ENCODE measurements around the gene CD3G.

DNA sequence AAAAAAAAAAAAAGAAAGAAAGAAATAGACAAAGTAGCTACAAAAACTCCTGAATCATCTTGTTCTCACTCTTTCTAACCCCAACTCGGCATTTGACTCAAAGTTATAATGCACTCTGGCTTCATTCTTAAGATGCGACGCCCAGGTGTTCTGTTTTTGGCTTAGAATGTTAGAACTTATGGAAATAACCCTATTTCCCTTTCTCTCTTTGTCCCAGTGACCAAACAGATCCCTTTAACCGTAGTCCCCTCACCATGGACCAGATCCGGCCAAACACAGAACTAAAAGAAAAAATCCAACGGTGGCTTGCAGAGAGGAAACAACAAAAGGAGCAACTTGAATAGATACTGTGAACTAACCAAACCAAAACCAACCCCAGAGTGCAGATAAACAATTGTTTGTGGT is 52.0 kb downstream of the CD3G start:
- TF ChIP-seq SMC3 (IDR thresholded peaks at IDR 0.05; ENCODE audit: low read depth, low read length) (no peak), POLR2A (IDR thresholded peaks at IDR 0.05; ENCODE audit: low read depth, low read length) (no peak), RFX5 (IDR thresholded peaks at IDR 0.05; ENCODE audit: low read depth, low read length) (no peak), BHLHE40 (IDR thresholded peaks at IDR 0.05; ENCODE audit: low read depth, low read length) (no peak), RAD21 (IDR thresholded peaks at IDR 0.05; ENCODE audit: low read length) (no peak), MXI1 (IDR thresholded peaks at IDR 0.05; ENCODE audit: borderline replicate concordance, low read depth, low read length) (no peak), MAZ (IDR thresholded peaks at IDR 0.05; ENCODE audit: borderline replicate concordance, low read depth, low read length) (no peak), CEBPB (IDR thresholded peaks at IDR 0.05; ENCODE audit: low read depth, low read length) (no peak), NFE2L2 (IDR thresholded peaks at IDR 0.05; ENCODE audit: low read depth, low read length) (no peak)
- TF ChIP-seq, protein P1, sequence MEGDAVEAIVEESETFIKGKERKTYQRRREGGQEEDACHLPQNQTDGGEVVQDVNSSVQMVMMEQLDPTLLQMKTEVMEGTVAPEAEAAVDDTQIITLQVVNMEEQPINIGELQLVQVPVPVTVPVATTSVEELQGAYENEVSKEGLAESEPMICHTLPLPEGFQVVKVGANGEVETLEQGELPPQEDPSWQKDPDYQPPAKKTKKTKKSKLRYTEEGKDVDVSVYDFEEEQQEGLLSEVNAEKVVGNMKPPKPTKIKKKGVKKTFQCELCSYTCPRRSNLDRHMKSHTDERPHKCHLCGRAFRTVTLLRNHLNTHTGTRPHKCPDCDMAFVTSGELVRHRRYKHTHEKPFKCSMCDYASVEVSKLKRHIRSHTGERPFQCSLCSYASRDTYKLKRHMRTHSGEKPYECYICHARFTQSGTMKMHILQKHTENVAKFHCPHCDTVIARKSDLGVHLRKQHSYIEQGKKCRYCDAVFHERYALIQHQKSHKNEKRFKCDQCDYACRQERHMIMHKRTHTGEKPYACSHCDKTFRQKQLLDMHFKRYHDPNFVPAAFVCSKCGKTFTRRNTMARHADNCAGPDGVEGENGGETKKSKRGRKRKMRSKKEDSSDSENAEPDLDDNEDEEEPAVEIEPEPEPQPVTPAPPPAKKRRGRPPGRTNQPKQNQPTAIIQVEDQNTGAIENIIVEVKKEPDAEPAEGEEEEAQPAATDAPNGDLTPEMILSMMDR (conservative IDR thresholded peaks at IDR 0.05; ENCODE audit: low read depth, low read length): no peak
- TF ChIP-seq, protein P2, sequence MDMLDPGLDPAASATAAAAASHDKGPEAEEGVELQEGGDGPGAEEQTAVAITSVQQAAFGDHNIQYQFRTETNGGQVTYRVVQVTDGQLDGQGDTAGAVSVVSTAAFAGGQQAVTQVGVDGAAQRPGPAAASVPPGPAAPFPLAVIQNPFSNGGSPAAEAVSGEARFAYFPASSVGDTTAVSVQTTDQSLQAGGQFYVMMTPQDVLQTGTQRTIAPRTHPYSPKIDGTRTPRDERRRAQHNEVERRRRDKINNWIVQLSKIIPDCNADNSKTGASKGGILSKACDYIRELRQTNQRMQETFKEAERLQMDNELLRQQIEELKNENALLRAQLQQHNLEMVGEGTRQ (IDR thresholded peaks at IDR 0.05; ENCODE audit: low read depth, low read length): no peak

Data from IMR-90 (cell line).